GOT3 (cell line): ENCODE measurements around the gene CYLD.

ENCODE experiments used
- DNase-seq: peaks from one replicate; lab custom pipeline; 2025; ENCODE audit warnings: mixed read lengths; lab: John Stamatoyannopoulos, UW

Gene CYLD

GRCh38 chr16:50741781-50742575, at the start of gene CYLD:
TSS of gene CYLD (plus strand) at chr16:50742086. CDS start at chr16:50749699, 7,613 bp downstream.
- peak; percentile 94 for DNase-seq

GRCh38 chr16:50692644-50692998, 49.3 kb upstream of the CYLD start:
- DNase-seq: no peak

- DNase-seq: no peak
These were observed 48.7 kb upstream of the CYLD start, which contains the start of gene NOD2 for GRCh38 chr16:50692999-50693781. TSS of gene NOD2 (plus strand) at chr16:50693606. CDS start at chr16:50699496, 5,890 bp downstream.

- DNase-seq: no peak
These were observed 47.7 kb upstream of the CYLD start for GRCh38 chr16:50694206-50694605.

- DNase-seq: no peak
These were observed 46.6 kb upstream of the CYLD start for GRCh38 chr16:50695017-50696000.

- DNase-seq: no peak
These were observed 45.8 kb upstream of the CYLD start for GRCh38 chr16:50696126-50696525.

GRCh38 chr16:50696575-50697420, 45.1 kb upstream of the CYLD start:
- no peak for DNase-seq

GRCh38 chr16:50697421-50697715, 44.5 kb upstream of the CYLD start:
- DNase-seq: no peak

- DNase-seq: no peak
These were observed 43.8 kb upstream of the CYLD start for GRCh38 chr16:50697881-50698767.

- no peak for DNase-seq
These were observed 42.3 kb upstream of the CYLD start for GRCh38 chr16:50699326-50700159.

GRCh38 chr16:50702725-50703124, 39.2 kb upstream of the CYLD start:
- no peak for DNase-seq

- no peak for DNase-seq
These were observed 37.6 kb upstream of the CYLD start for GRCh38 chr16:50704245-50704644.

GRCh38 chr16:50705436-50706110, 36.3 kb upstream of the CYLD start:
- DNase-seq: no peak

- DNase-seq: no peak
These were observed 35.6 kb upstream of the CYLD start for GRCh38 chr16:50706250-50706649.

- no peak for DNase-seq
These were observed 33.4 kb upstream of the CYLD start for GRCh38 chr16:50708373-50709060.

GRCh38 chr16:50709061-50709684, 32.7 kb upstream of the CYLD start:
- DNase-seq: no peak

- DNase-seq: no peak
These were observed 31.9 kb upstream of the CYLD start for GRCh38 chr16:50709980-50710379.

- no peak for DNase-seq
These were observed 30.8 kb upstream of the CYLD start for GRCh38 chr16:50711040-50711439.
